Astrocyte of the spinal cord (primary cell): ENCODE measurements around the gene CFAP70.

Experiments
- DNase-seq: peaks from one replicate; pipeline ENCODE4 v3.0.0; 2011; ENCODE audit warnings: low read depth, low spot score
- H3K4me3 ChIP-seq: 2 replicates; pipeline ENCODE4 v1.5.1; 2011; ENCODE audit warnings: low read depth, mild to moderate bottlenecking, low read length, moderate library complexity
- CTCF ChIP-seq: IDR thresholded peaks from 2 replicates; pipeline ENCODE4 v1.5.1; 2012; ENCODE audit warnings: low read depth, mild to moderate bottlenecking, low read length, inconsistent platforms
- in situ Hi-C: cut with HindIII; loops from 2 replicates; pipeline ENCODE4 v1.10.0; 2017; ENCODE audit warnings: low sequenced_read_pairs

The CFAP70 gene

GRCh38 chr10:73220989-73221388 is 137.7 kb downstream of the CFAP70 start:
- no peak overlapping the region for H3K4me3 ChIP-seq
- in situ Hi-C loops: no loop called here
- no peak for TF ChIP-seq CTCF
- no peak for DNase-seq

DNA sequence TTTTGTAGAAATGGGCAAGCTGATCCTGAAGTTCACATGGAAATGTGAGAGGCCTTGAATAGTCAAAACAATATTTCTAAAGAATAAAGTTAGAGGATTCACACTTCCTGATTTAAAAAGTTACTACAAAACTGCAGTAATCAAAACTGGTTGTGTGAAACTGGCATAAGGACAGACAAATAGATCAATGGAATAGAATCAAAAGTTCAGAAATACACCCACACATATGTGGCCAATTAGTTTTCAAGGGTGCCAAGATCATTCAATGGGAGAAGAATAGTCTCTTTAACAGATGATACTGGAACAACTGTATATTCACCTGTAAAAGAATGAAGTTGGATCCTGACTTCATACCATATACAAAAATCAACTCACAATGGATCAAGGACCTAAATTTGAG is 139.3 kb downstream of the CFAP70 start:
- no peak for TF ChIP-seq CTCF
- H3K4me3 ChIP-seq: no peak overlapping the region
- in situ Hi-C loops: no loop called here
- DNase-seq: no peak

- DNase-seq: peak; percentile 10
- peak; percentile 50 for TF ChIP-seq CTCF
- in situ Hi-C loops: no loop called here
Observed at GRCh38 chr10:73218431-73219191, 140.1 kb downstream of the CFAP70 start.

DNA sequence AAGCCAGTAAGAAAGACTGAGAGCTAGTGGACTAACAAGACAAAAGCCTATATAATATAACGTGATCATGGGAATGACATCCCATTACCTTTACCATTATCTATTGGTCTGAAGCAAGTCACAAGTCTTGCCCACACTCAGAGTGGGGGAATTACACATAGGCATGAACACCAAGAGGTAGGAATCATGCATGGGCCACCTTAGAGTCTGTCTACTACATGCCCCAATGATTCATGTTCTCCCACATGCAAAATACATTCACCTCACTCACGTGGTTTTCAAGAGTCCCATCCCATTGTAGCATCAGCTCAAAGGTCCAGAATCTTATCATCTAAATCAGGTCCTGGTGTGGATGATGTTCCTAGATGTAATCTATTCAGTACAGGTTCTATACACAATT is 141.0 kb downstream of the CFAP70 start:
- in situ Hi-C loops: no loop called here
- DNase-seq: no peak
- no peak overlapping the region for H3K4me3 ChIP-seq
- no peak for TF ChIP-seq CTCF

More at GRCh38 chr10:73218431-73219191, 140.1 kb downstream of the CFAP70 start:
- H3K4me3 ChIP-seq: no peak overlapping the region

DNA sequence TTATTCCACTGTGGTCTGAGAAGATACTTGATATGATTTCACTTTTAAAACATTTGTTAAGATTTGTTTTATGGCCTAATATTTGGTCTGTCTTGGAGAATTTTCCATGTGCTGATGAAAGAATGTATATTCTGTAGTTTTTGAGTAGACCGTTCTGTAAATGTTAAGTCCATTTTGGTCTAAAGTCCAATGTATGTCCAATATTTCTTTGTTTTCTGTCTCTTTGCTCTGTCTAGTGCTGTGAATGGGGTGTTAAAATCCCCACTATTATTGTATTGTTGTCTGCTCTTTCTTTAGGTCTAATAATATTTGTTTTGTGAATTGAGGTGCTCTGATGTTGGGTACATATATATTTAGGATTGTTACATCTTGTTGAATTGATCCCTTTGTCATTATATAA is 142.9 kb downstream of the CFAP70 start:
- no peak for DNase-seq

DNA sequence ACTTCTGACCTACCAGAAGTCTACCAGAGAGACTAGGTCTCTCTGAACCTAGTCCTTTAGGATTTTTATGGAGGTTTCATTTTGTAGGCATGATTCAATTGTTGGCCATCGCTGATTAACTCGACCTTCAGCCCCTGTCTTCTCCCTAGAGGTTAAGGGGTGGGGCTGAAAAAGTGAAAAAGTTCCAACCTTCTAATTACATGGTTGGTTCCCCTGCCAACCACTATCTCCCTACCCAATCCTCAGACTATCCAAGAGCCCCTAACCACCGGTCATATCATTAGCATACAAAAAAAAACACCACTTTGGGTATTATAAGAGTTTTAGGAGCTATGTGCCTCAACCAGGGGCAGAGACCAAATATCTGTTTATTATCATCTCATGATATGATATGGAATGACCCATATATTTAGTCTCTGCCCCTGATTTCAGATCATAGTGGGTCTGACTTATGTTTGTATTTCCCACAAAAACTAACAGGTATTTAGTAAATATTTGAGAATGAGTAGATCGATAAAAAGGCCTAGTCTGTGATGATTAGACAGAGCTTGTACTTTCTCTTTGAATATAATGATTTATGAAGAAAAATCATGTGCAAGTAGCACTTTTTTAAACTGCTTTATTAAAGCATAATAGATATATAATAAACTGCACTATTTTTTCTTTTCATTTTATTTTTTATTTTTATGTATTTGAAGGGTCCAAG is 147.4 kb downstream of the CFAP70 start:
- no peak for DNase-seq
- in situ Hi-C loops: no loop called here
- no peak overlapping the region for H3K4me3 ChIP-seq
- no peak for TF ChIP-seq CTCF

More for the DNA sequence above, 142.9 kb downstream of the CFAP70 start:
- H3K4me3 ChIP-seq: no peak overlapping the region
- in situ Hi-C loops: no loop called here
- TF ChIP-seq CTCF: no peak
